GM12892 (cell line): ENCODE data around the gene LHFPL6.

Experiments used
- DNase-seq: peaks from one replicate; pipeline ENCODE4 v3.0.0; 2011; ENCODE audit not compliant: insufficient read length
- FAIRE-seq: peaks from 2 replicates; lab custom pipeline; 2011; peaks lifted over from hg19 to GRCh38; lab: Jason Lieb, UNC
- POLR2A ChIP-seq: IDR thresholded peaks from 2 replicates; pipeline ENCODE4 v1.6.1; 2011; ENCODE audit warnings: low read depth, low read length, control low read depth
- POLR2AphosphoS5 ChIP-seq: IDR thresholded peaks from 2 replicates; pipeline ENCODE4 v1.6.1; 2011; ENCODE audit warnings: low read depth, low read length, control low read depth
- TAF1 ChIP-seq: IDR thresholded peaks from 2 replicates; pipeline ENCODE4 v1.6.1; 2011; ENCODE audit warnings: low read depth, mild to moderate bottlenecking, control low read depth, low read length, borderline replicate concordance

LHFPL6 gene

GRCh38 chr13:39547108-39547507 lies 55.9 kb downstream of the LHFPL6 start:
- DNase-seq (no peak), FAIRE-seq (no peak)
- TF ChIP-seq TAF1 = no peak
- no peak for TF ChIP-seq POLR2A
- no peak for TF ChIP-seq POLR2AphosphoS5

GRCh38 chr13:39542361-39542760 lies 60.6 kb downstream of the LHFPL6 start:
- no peak for TF ChIP-seq POLR2A
- no peak for TF ChIP-seq POLR2AphosphoS5
- TF ChIP-seq TAF1 = no peak
- FAIRE-seq (peak; percentile 36), DNase-seq (no peak)

- no peak for FAIRE-seq
- no peak for TF ChIP-seq TAF1
- TF ChIP-seq POLR2A = no peak
- TF ChIP-seq POLR2AphosphoS5 = no peak
Measured at GRCh38 chr13:39540929-39541605, 61.9 kb downstream of the LHFPL6 start.

GRCh38 chr13:39538816-39539790 lies 63.9 kb downstream of the LHFPL6 start:
- DNase-seq (no peak), FAIRE-seq (peak; percentile 63)
- TF ChIP-seq TAF1 = no peak
- no peak for TF ChIP-seq POLR2A
- TF ChIP-seq POLR2AphosphoS5 = no peak

More at GRCh38 chr13:39540929-39541605, 61.9 kb downstream of the LHFPL6 start:
- no peak for DNase-seq

GRCh38 chr13:39536906-39537305 lies 66.1 kb downstream of the LHFPL6 start:
- TF ChIP-seq TAF1 (no peak), POLR2AphosphoS5 (no peak), POLR2A (no peak)
- FAIRE-seq (no peak), DNase-seq (no peak)

- FAIRE-seq = no peak
- DNase-seq = no peak
- TF ChIP-seq POLR2AphosphoS5 (no peak), TAF1 (no peak)
Measured at GRCh38 chr13:39536274-39536673, 66.7 kb downstream of the LHFPL6 start.

- no peak for FAIRE-seq
- DNase-seq = no peak
- TF ChIP-seq TAF1 = no peak
- TF ChIP-seq POLR2AphosphoS5 = no peak
Measured at GRCh38 chr13:39533651-39534150, 69.3 kb downstream of the LHFPL6 start.

- DNase-seq (no peak), FAIRE-seq (no peak)
- TF ChIP-seq TAF1 = no peak
- TF ChIP-seq POLR2AphosphoS5 = no peak
- TF ChIP-seq POLR2A = no peak
Measured at GRCh38 chr13:39531646-39532045, 71.3 kb downstream of the LHFPL6 start.

- FAIRE-seq (no peak), DNase-seq (no peak)
- TF ChIP-seq POLR2A = no peak
- TF ChIP-seq POLR2AphosphoS5 = no peak
- TF ChIP-seq TAF1 = no peak
Measured at GRCh38 chr13:39530916-39531315, 72.1 kb downstream of the LHFPL6 start.

GRCh38 chr13:39528661-39528980 lies 74.4 kb downstream of the LHFPL6 start:
- FAIRE-seq (no peak), DNase-seq (no peak)
- TF ChIP-seq POLR2AphosphoS5 (no peak), TAF1 (no peak), POLR2A (no peak)

- TF ChIP-seq POLR2AphosphoS5 (no peak), POLR2A (no peak), TAF1 (no peak)
- DNase-seq (no peak), FAIRE-seq (no peak)
Measured at GRCh38 chr13:39527961-39528660, 74.9 kb downstream of the LHFPL6 start.

- no peak for TF ChIP-seq POLR2A
- no peak for TF ChIP-seq TAF1
- TF ChIP-seq POLR2AphosphoS5 = no peak
- DNase-seq = no peak
- FAIRE-seq = no peak
Measured at GRCh38 chr13:39527301-39527700, 75.7 kb downstream of the LHFPL6 start.
